Activated T-cell treated with anti-CD3 and anti-CD28 coated beads, Interleukin-2, amount 50 U/mL, for 24 hours (primary cell): ENCODE measurements around the gene TMEM60.
A peak's percentile ranks its signal among the peaks of the same experiment; 100 is the strongest.

Experiments used
- DNase-seq: peaks from one replicate; pipeline ENCODE4 v3.0.0-alpha.2; 2020
- H3K27ac Mint-ChIP-seq: 2 replicates; pipeline ENCODE4 v1.8.0; 2020; ENCODE audit warnings: mild to moderate bottlenecking, mixed read lengths
- H3K27me3 Mint-ChIP-seq: 2 replicates; pipeline ENCODE4 v1.8.0; 2020; ENCODE audit warnings: mixed read lengths
- H3K36me3 Mint-ChIP-seq: 2 replicates; pipeline ENCODE4 v1.8.0; 2020; ENCODE audit warnings: low read depth, mixed read lengths
- H3K4me1 Mint-ChIP-seq: 2 replicates; pipeline ENCODE4 v1.8.0; 2020; ENCODE audit warnings: low read depth, mixed read lengths
- H3K4me3 Mint-ChIP-seq: 2 replicates; pipeline ENCODE4 v1.8.0; 2020; ENCODE audit warnings: mild to moderate bottlenecking, moderate library complexity, mixed read lengths
- H3K9me3 Mint-ChIP-seq: 2 replicates; pipeline ENCODE4 v1.8.0; 2020; ENCODE audit warnings: mixed read lengths

TMEM60 gene

DNA sequence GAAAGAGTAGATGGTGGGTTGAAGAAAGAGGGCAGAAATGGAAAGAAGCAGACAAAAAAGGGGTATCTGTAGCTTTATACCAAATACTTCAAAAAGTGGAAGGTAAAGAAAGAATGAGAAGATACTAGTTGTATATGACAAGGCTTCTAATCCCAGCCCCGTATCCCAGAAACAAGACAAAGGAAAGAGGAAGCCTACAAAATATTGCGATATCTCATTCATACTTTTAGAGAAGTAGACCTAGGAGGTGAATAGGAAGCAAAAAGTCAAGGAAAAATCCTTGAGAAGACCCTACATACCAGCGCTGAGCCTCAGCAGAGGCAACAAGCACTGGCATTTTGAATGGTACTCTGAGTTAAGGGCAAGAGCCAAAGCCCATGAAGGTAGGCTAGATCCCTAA, 26.9 kb upstream of the TMEM60 start:
- H3K27me3 Mint-ChIP-seq, result no peaks in the 10 kb centered on the region
- H3K9me3 Mint-ChIP-seq, result peaks cover 33% of the 10 kb centered on the region
- DNase-seq, result no peak
- H3K4me3 Mint-ChIP-seq, result no peak overlapping the region
- no peak overlapping the region for H3K27ac Mint-ChIP-seq
- peaks cover 50% of the 10 kb centered on the region for H3K36me3 Mint-ChIP-seq
- peaks cover 31% of the 10 kb centered on the region for H3K4me1 Mint-ChIP-seq

DNA sequence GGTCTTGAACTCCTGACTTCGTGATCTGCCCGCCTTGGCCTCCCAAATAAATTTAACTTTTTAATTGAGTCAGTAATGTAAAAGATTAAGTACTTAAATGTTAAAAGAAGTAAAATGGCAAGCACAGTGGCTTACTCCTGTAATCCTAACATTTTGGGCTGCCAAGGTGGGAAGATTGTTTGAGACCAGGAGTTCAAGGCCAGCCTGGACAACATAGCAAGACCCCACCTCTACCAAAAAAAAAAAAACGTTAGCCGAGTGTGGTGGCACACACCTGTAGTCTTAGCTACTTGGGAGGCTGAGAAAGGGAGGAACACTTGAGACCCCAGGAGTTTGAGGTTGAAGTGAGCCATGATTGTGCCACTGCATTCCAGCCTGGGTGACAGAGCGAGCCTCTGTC, 26.4 kb upstream of the TMEM60 start:
- H3K4me1 Mint-ChIP-seq, result peaks cover 28% of the 10 kb centered on the region
- H3K36me3 Mint-ChIP-seq, result peaks cover 55% of the 10 kb centered on the region
- no peaks in the 10 kb centered on the region for H3K27me3 Mint-ChIP-seq
- H3K27ac Mint-ChIP-seq, result no peak overlapping the region
- no peak for DNase-seq
- peaks cover 36% of the 10 kb centered on the region for H3K9me3 Mint-ChIP-seq
- H3K4me3 Mint-ChIP-seq, result no peak overlapping the region

DNA sequence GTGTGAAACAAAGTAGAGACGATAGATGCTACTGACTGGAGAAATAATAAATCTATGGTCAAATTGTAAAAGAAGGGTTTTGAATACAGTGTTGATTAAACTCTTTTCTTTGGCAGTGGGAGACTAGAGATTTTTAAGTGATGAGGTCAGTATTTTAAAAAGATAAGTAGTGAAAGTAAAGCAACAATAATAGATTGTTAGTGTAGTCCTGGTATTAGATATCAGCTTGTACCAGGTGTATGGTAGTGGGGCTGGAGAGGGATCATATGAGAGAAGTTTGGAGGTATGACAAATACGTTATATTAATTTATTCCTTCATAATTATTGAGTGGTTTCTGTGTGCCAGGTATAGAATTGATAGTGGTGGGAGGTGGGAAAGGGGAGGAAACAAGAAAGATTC, 25.6 kb upstream of the TMEM60 start:
- Mint-ChIP-seq H3K27ac (no peak overlapping the region), H3K27me3 (no peaks in the 10 kb centered on the region), H3K4me1 (peaks cover 29% of the 10 kb centered on the region), H3K4me3 (no peak overlapping the region), H3K36me3 (peaks cover 61% of the 10 kb centered on the region), H3K9me3 (peaks cover 41% of the 10 kb centered on the region)
- DNase-seq, result no peak

DNA sequence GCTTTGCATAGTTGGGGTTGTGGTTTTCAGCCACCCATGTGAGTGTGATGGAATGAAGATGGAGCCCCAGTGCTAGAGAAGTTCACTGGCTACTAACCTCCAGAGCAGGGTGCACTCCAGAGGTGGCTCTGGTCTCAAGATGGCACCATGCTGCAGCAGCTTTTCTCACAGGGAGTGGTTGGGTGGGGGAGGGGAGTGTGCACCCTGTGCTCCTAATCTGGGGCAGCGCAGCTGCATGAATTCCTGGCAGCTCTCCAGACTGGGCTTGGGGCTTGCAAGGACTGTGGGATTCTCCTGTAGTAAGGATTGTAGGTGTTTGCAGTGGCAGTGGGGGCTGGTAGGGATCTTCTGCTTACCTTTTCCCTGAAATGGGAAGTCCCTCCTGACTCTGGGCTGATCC, 24.0 kb upstream of the TMEM60 start:
- no peak overlapping the region for H3K27ac Mint-ChIP-seq
- no peak for DNase-seq

DNA sequence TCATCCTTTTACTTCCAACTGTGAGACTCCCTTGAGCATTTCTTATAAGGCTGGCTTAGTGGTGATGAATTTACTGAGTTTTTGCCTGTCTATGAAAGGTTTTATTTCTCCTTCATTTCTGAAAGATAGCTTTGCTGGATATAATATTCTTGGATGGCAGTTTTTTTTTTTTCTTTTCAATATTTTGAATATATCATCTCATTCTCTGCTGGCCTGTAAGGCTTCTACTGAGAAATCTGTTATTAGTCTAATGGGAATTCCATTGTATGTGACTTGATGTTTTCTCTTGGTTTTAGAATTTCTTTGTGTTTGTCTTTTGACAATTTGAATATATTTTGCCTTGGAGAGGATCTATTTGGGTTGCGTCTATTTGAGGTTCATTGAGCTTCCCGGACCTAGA, 22.7 kb upstream of the TMEM60 start:
- Mint-ChIP-seq H3K27ac (no peak overlapping the region), H3K4me1 (peaks cover 19% of the 10 kb centered on the region), H3K9me3 (peaks cover 49% of the 10 kb centered on the region)

More for the DNA sequence above, 24.0 kb upstream of the TMEM60 start:
- H3K36me3 Mint-ChIP-seq, result peaks cover 77% of the 10 kb centered on the region
- H3K4me1 Mint-ChIP-seq, result peaks cover 24% of the 10 kb centered on the region
- no peak overlapping the region for H3K4me3 Mint-ChIP-seq
- H3K9me3 Mint-ChIP-seq, result peaks cover 51% of the 10 kb centered on the region
- no peaks in the 10 kb centered on the region for H3K27me3 Mint-ChIP-seq

DNA sequence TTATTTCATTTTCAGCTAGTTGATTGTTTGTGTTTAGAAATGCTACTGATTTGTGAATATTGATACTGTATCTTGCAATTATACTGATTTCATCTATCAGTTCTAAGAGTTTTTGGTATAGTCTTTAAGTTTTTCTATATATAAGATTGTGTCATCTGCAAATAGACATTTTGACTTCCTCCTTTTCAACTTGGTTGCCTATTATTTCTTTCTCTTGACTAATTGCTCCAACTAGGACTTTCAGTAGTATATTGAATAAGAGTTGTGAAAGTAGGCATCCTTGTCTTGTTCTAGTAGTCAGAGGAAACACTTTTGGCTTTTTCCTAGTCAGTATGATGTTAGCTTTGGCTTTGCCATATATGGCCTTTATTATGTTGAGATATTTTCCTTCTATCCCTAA, 20.8 kb upstream of the TMEM60 start:
- H3K9me3 Mint-ChIP-seq, result peaks cover 44% of the 10 kb centered on the region
- no peak overlapping the region for H3K27ac Mint-ChIP-seq
- H3K4me3 Mint-ChIP-seq, result no peak overlapping the region
- no peak for DNase-seq
- H3K27me3 Mint-ChIP-seq, result no peaks in the 10 kb centered on the region
- H3K4me1 Mint-ChIP-seq, result peaks cover 25% of the 10 kb centered on the region
- H3K36me3 Mint-ChIP-seq, result peaks cover 78% of the 10 kb centered on the region

More for the DNA sequence above, 22.7 kb upstream of the TMEM60 start:
- no peak for DNase-seq
- peaks cover 83% of the 10 kb centered on the region for H3K36me3 Mint-ChIP-seq
- no peaks in the 10 kb centered on the region for H3K27me3 Mint-ChIP-seq
- no peak overlapping the region for H3K4me3 Mint-ChIP-seq

DNA sequence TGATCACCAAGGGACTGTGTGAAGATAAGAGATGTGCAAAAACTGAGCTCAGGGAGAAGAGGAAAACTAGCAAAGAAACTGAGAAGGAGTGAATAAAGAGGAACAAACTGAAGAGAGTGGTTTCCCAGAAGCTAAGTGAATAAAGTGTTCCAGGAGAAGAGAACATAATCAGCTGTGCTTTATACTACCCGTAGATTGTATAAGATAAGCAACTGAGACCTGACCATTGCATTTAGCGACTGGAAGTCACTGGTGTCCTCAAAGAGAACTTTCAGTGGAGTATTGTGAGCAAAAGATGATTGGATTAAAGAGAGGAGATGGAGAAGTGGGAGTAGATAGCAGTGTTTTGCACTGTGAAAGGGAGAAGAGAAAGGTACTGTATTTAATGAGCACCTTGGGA, 14.9 kb upstream of the TMEM60 start:
- peaks cover 42% of the 10 kb centered on the region for H3K36me3 Mint-ChIP-seq
- peaks cover 18% of the 10 kb centered on the region for H3K9me3 Mint-ChIP-seq
- H3K4me1 Mint-ChIP-seq, result peaks cover 46% of the 10 kb centered on the region
- DNase-seq, result no peak
- no peak overlapping the region for H3K27ac Mint-ChIP-seq
- H3K27me3 Mint-ChIP-seq, result no peaks in the 10 kb centered on the region
- H3K4me3 Mint-ChIP-seq, result no peak overlapping the region

DNA sequence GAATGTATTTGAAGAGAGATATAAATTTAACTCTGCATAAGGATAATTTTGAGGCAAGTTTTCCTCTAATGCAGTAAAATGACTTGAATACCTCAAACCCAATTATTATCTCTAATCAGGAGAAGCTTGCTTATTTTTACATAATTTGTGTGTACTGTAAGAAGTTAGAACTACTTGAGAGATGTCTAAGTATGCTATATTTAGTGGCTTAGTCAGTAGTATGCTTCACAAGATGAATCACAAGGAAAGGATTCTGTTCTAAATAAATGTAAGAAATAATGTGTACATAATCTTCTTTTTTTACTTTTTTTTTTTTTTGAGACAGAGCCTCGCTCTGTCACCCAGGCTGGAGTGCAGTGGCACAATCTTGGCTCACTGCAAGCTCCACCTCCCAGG, 14.1 kb upstream of the TMEM60 start:
- peaks cover 42% of the 10 kb centered on the region for H3K36me3 Mint-ChIP-seq
- H3K9me3 Mint-ChIP-seq, result peaks cover 19% of the 10 kb centered on the region
- DNase-seq, result no peak
- no peak overlapping the region for H3K4me3 Mint-ChIP-seq
- H3K27me3 Mint-ChIP-seq, result no peaks in the 10 kb centered on the region
- peaks cover 48% of the 10 kb centered on the region for H3K4me1 Mint-ChIP-seq
- no peak overlapping the region for H3K27ac Mint-ChIP-seq

DNA sequence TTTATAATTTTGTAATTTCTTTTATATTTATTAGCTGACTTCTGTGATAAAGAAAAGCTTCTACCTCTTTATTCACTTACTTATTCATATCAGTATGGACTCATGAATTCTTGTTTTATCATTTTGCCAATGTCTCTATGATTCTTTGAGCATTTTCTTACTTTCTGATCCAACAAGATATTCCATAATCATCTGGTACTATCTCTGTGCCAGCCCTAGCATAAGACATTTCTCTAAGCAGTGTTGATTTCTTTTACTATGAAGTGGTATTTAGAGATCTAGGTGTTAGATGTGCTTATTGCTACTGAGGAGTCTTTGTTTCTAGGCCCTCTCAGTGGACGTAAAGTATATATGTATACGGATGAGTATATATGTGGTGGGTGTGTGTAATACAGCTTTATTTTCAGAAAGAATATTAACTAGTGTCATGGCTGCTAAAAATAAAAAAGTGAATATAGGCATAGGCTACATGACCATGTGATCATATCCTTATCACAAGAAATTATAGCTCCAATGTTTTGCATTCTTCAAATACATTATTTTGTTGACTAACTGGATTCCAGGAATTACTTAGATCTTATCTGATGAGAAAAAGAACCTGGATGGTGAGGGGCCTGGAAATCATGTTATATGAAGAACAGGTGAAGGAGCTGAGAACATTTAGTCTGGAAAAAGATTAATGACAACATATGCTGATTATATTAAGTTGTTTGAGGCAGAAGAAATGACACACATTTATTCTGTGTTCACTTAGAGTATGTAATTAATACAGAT, 13.5 kb upstream of the TMEM60 start:
- H3K36me3 Mint-ChIP-seq, result peaks cover 42% of the 10 kb centered on the region
- DNase-seq, result no peak
- no peak overlapping the region for H3K27ac Mint-ChIP-seq
- H3K9me3 Mint-ChIP-seq, result peaks cover 21% of the 10 kb centered on the region
- peaks cover 44% of the 10 kb centered on the region for H3K4me1 Mint-ChIP-seq
- no peak overlapping the region for H3K4me3 Mint-ChIP-seq
- H3K27me3 Mint-ChIP-seq, result no peaks in the 10 kb centered on the region

DNA sequence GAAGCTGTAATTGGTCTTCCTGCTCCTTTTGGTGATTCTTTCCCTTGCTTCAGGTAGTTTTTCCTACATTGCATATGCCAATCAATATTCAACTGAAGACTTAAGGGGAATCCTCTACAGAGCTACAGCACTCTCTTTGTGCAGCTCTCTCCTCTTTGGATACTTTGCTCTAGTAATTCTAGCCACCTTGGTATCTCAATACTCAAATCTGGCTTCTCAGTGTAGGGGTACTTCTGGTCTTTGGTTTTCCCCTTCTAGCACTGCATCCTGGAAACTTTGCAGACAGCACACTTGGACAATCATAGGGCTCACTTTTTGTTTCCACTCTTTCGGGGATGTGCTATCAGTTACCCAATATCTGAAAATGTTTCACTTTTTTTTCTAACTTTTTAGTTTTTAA, 10.3 kb upstream of the TMEM60 start:
- Mint-ChIP-seq H3K27ac (peak overlapping the region; percentile 44), H3K4me3 (no peak overlapping the region), H3K9me3 (peaks cover 28% of the 10 kb centered on the region), H3K36me3 (peaks cover 48% of the 10 kb centered on the region), H3K27me3 (no peaks in the 10 kb centered on the region), H3K4me1 (peaks cover 53% of the 10 kb centered on the region)
- DNase-seq, result no peak

DNA sequence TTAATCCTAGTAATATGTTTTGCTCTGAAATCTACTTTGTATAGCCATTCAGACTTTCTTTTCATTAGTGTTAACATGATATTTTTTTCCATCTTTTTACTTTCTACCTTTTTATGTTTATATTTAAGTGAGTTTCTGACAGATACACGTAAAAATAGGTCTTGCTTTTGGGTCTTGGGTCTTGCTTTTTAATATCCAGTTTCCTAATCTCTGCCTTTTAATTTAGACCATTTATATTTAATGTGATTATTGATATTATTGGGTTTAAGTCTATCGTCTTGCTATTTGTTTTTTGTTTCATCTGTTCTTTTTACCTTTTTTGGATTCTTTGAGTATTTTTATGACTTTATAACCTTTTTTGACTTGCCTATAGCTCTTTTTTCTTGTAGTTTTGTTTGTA, 8.2 kb upstream of the TMEM60 start:
- H3K4me3 Mint-ChIP-seq, result no peak overlapping the region
- H3K9me3 Mint-ChIP-seq, result peaks cover 28% of the 10 kb centered on the region
- peaks cover 55% of the 10 kb centered on the region for H3K4me1 Mint-ChIP-seq
- H3K27me3 Mint-ChIP-seq, result no peaks in the 10 kb centered on the region
- H3K27ac Mint-ChIP-seq, result no peak overlapping the region
- peaks cover 46% of the 10 kb centered on the region for H3K36me3 Mint-ChIP-seq
- DNase-seq, result no peak

DNA sequence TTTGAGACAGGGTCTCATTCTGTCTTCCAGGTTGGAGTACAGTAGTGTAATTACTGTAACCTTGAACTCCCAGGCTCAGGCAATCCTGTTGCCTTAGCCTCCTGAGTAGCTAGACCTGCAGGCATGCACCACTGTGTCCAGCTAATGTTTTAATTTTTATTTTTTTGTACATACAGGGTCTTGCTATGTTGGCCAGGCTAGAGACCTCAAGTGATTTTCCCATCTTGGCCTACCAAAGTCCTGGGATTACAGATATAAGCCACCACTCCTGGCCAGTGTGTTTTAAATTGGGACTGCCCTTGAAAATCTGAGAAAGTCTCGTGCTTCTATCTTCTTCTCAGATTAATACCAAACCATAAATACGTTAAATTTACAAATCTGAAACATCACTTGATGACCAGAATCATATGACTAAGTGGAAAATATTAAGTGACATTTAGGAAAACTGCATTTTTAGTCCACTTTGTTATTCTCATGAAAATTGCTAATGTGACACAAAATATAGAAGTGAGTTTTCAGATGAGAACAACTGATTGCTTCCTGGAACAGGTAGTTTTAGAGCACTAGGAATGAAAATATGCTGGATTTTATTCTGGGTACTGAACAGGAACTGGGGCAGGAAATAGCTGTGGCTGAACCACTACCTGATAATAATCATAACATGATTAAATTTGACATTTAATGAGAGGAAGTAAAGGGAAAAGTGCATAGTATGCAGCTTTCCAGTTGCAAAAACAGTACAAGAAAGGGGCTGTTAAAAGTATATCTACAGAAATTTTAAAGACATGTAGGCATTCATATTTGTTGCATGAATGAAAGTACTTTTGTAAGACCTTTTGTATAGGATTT, 4.5 kb upstream of the TMEM60 start:
- H3K4me3 Mint-ChIP-seq, result peak overlapping the region; percentile 2
- DNase-seq, result no peak
- H3K4me1 Mint-ChIP-seq, result peaks cover 63% of the 10 kb centered on the region
- peak overlapping the region; percentile 83 for H3K27ac Mint-ChIP-seq
- peaks cover 19% of the 10 kb centered on the region for H3K9me3 Mint-ChIP-seq
- peaks cover 48% of the 10 kb centered on the region for H3K36me3 Mint-ChIP-seq
- H3K27me3 Mint-ChIP-seq, result no peaks in the 10 kb centered on the region

DNA sequence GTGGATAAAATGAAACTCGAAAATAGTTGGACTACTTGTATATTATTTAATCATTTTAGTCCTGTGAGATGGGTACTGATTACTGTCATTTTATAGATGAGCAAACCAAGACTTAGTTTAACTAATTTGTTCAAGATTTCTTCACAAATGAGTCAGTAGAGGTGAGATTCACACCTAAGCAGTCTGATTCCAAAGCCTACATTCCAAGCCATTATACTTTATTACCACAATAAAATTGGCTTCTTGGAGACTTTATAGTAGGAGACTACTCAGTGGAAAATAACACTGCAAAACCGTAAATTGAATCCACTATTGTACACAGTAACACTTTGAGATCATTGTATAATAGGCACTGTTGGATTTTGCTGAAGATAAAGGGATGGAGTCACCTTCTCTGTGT, 2.5 kb upstream of the TMEM60 start:
- Mint-ChIP-seq H3K4me1 (peaks cover 78% of the 10 kb centered on the region), H3K4me3 (peak overlapping the region; percentile 97), H3K9me3 (peaks cover 2% of the 10 kb centered on the region), H3K27me3 (no peaks in the 10 kb centered on the region), H3K27ac (peak overlapping the region; percentile 97), H3K36me3 (peaks cover 34% of the 10 kb centered on the region)
- DNase-seq, result no peak

DNA sequence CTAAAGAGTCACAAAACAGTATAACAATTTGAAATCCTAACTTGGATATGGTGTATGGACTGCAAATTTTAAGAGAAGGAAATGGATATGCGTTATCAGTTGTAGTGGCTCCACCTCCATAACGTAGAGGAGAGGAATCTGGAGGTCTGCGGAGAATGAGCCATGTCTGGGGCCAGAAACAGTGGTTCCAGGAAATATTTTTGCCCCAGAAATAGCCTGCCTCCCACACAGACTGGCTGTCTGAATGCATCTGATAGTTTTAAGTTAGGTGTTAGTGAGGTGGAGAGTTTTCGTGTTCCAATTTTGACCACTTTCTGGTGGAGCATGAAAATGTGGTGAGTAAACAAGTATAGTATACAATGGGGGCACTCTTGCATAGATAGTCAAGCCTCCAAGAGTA, 1.9 kb upstream of the TMEM60 start:
- peak overlapping the region; percentile 97 for H3K4me3 Mint-ChIP-seq
- H3K27ac Mint-ChIP-seq, result peak overlapping the region; percentile 97
- H3K9me3 Mint-ChIP-seq, result no peaks in the 10 kb centered on the region
- peaks cover 31% of the 10 kb centered on the region for H3K36me3 Mint-ChIP-seq
- H3K27me3 Mint-ChIP-seq, result no peaks in the 10 kb centered on the region
- peaks cover 75% of the 10 kb centered on the region for H3K4me1 Mint-ChIP-seq
- DNase-seq, result no peak
